ENCODE data around the gene TMEM45B.
"Not testable (repeated sequence)": the region's sequence is repeated elsewhere in the genome, so short reads cannot be mapped to it uniquely, and the experiment has no call there.

TMEM45B gene

DNA sequence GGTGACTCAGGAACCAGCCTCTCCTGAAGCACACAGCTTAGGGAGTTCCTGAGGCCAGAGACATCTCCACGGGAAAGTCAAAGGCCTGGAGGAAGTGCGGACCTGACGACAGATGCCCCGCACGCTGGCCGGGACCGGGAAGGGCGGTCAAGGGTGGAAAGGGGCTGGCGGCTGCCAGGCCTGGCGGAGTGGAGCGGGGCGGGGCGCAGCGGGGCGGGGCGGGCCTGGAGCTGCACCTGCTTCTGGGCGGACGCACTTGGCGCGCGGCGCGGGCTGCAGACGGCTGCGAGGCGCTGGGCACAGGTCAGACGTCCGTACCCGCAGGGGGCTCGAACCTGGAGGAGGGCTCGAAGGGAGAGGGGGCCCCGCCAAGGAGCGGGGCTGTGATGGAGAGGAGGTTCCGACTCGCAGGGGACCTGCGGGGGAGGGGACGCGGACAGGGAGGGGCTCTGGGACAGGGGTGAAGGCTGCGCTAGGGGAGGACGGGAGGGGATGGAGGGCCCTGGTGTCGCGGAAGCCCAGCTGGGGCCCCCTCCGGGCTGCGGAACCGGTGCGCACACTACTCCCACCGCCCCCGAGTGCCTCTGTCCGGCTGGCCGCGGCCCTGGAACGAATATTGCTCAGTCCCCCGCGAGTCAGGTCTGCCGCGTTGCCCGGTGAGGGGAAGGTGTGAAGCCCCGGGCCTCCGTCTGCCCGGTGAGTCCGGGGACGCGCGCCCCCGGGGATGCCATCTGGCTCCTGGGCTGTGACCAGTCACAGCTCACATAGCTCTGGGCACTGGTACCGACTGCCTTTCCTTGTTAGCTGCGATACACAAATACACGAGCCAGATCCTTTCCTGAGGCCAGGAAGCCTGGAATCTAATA, at the start of gene TMEM45B:
Gene TMEM45B (plus strand): TSS at position 253 of the 866 bp plus-strand sequence. CDS start 36,635 bp downstream, outside the sequence.
- DNase-seq (ENCODE audit: low read depth): no peak

- DNase-seq (ENCODE audit: low read depth): no peak
These were observed 48.6 kb upstream of the TMEM45B start for GRCh38 chr11:129766898-129767604.

GRCh38 chr11:129767827-129768226, 47.8 kb upstream of the TMEM45B start:
- DNase-seq (ENCODE audit: low read depth): no peak

GRCh38 chr11:129768356-129768755, 47.3 kb upstream of the TMEM45B start:
- no peak for DNase-seq (ENCODE audit: low read depth)

GRCh38 chr11:129769059-129769458, 46.6 kb upstream of the TMEM45B start:
- no peak for DNase-seq (ENCODE audit: low read depth)

- DNase-seq (ENCODE audit: low read depth): no peak
These were observed 44.7 kb upstream of the TMEM45B start for GRCh38 chr11:129770993-129771392.

DNA sequence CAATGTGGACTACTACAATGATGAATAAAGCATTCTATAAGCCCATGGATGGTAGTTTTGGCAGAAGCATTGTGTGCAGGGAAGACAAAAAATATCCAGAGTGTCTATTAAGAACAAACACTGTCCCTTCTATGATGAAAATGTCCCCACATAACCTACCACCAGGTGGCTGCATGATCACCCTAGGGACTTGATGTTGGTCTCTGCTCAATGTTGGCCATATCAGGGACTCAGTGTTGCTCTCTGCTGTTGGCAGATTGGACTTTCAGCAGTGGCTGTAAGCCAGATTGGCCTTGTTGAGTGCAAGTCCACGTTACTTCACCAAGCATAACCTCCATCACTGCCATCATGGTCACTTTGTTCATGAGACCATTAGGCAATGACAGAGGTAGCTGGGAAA, 44.2 kb upstream of the TMEM45B start:
- not testable (repeated sequence) for DNase-seq (ENCODE audit: low read depth)

- no peak for DNase-seq (ENCODE audit: low read depth)
These were observed 36.8 kb upstream of the TMEM45B start for GRCh38 chr11:129778877-129779276.

DNA sequence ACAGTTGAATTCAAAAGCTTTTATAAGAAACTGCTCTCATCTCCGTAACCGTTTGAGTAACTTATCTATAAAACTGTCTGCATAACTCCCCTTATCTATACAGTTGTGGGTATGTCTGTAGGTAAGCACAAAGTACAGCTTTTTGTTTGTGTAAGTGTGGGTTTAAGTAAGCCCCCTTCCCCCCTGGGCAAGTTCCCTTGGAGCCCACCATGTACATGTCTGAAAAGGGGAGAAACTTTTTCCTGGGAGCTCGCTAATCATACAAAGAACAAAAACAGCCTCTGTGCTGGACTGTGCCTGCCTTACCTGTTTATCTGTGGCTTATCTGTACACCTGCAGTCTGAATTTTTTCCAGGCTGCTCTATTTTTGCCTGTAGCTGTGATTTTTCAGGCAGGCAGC, 36.3 kb upstream of the TMEM45B start:
- no peak for DNase-seq (ENCODE audit: low read depth)

DNA sequence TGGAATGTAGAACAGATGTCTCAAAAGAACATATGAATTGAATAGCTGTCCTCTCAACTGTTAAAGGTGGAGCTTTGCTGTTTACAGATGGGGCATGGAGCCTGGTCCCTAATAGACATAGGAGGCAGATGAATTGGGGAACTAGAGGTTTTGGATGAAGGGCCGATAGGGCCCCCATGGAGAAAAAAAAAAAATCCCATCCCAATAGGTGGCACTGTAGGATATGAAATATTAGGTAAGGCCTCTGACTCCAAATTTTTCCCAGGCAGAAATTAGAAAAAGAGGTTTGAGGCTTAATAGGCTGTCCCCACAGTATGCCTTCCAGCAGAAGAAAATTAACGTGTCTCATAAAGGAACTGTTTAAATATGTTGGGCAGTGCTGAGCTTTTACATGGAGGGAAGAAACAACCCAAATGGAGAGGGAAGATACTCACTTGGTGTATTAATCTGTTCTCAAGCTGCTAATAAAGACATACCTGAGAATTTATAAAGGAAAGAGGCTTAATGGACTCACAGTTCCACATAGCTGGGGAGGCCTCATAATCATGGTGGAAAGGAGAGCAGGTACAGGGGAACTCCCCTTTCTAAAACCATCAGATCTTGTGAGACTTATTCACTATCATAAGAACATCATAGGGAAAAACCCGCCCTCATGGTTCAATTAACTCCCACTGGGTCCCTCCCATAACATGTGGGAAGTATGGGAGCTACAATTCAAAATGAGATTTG, 30.1 kb upstream of the TMEM45B start:
- DNase-seq (ENCODE audit: low read depth): no peak

DNA sequence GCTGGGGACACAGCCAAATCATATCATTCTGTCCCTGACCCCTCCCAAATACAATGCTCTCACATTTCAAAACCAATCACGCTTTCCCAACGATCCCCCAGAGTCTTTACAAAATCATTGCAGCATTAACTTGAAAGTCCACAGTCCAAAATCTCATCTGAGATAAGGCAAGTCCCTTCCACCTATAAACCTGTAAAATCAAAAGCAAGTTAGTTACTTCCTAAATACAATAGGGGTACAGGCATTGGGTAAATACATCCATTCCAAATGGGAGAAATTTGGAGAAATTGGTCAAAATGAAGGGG, 29.6 kb upstream of the TMEM45B start:
- not testable (repeated sequence) for DNase-seq (ENCODE audit: low read depth)

GRCh38 chr11:129787532-129788155, 28.0 kb upstream of the TMEM45B start:
- no peak for DNase-seq (ENCODE audit: low read depth)

GRCh38 chr11:129788278-129788677, 27.4 kb upstream of the TMEM45B start:
- no peak for DNase-seq (ENCODE audit: low read depth)

DNA sequence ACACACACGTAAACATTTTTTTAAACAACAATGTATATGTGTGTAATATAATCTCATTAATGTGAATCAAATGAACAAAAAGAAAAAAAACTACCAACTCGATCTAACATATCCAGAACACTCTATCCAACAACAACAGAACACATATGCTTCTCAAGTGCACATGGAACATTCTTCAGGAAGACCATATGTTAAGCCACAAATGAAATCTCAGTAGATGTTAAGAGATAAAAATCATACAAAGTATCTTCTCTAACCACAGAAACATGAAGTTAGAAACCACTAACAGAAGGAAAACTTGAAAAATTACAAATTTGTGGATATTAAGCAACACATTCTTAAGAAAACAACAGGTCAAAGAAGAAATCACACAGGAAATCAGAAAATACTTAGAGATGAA, 25.5 kb upstream of the TMEM45B start:
- no peak for DNase-seq (ENCODE audit: low read depth)

GRCh38 chr11:129791515-129791914, 24.1 kb upstream of the TMEM45B start:
- DNase-seq (ENCODE audit: low read depth): no peak

DNA sequence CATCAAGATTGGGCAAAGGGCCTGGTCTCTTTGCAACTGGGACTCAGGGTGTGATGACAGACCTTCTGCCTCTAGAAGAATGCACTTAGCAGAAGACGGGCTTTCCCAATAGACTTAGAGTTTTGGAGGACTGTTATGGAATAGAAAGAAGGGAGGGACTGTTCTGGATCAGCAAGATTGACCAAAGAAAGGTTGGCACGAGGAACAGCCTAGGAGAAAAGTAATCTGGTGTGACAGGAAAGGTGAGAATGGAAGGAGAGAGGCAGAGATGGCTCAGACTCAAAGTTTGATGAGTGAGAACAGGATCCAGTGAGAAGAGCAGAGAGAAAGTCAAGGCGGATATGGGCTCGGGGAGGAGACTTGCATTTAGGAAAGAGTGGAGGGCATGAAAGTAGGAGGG, 23.0 kb upstream of the TMEM45B start:
- DNase-seq (ENCODE audit: low read depth): no peak

DNA sequence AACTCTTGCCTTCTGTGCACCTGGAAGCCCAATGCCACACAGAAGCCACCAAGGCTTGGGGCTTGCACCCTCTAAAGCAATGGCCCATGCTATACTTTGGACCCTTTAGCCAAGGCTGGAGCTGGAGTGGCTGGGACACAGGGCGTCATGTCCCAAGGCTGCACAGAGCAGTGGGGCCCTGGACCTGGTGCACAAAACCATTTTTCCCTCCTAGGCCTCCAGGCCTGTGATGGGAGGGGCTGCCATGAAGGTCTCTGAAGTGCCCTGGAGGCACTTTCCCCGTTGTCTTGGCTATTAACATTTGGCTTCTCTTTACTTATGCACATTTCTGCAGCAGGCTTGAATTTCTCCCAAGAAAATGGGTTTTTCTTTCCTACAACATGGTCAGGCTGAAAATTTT, 20.6 kb upstream of the TMEM45B start:
- DNase-seq (ENCODE audit: low read depth): no peak

GRCh38 chr11:129798212-129798611, 17.4 kb upstream of the TMEM45B start:
- no peak for DNase-seq (ENCODE audit: low read depth)

- not testable (repeated sequence) for DNase-seq (ENCODE audit: low read depth)
These were observed 15.5 kb upstream of the TMEM45B start for GRCh38 chr11:129800162-129800561.

DNA sequence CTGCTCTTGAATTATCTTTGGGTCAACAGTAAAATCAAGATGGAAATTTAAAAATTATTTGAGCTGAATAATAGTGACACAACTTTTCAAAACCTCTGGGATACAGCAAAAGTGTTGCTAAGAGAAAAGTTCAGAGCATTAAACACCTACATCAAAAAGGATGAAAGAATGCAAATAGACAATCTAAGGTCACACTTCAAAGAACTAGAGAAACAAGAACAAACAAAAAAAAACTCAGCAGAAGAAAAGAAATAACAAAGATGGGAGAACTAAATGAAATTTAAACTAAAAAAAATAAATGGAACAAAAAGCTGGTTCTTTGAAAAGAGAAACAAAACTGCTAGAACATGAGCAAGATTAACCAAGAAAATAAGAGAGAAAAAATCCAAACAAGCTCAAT, 15.0 kb upstream of the TMEM45B start:
- no peak for DNase-seq (ENCODE audit: low read depth)

GRCh38 chr11:129803533-129803932, 12.1 kb upstream of the TMEM45B start:
- no peak for DNase-seq (ENCODE audit: low read depth)

DNA sequence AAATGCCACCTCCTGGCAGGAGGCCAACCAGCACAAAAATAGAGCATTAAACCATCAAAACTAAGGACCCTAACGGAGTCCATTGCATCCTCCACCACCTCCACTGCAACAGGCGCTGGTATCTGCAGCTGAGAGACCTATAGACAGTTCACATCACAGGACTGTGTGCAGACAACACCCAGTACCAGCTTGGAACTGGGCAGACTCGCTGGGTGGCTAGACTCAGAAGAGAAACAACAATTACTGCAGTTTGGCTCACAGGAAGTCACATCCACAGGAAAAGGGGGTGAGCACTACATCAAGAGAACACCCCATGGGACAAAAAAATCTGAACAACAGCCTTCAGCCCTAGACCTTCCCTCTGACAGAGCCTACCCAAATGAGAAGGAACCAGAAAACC, 11.6 kb upstream of the TMEM45B start:
- no peak for DNase-seq (ENCODE audit: low read depth)

Measured in activated T-cell treated with anti-CD3 and anti-CD28 coated beads for 24 hours (primary cell).